ENCODE measurements around the gene NFKBIA.

DNA sequence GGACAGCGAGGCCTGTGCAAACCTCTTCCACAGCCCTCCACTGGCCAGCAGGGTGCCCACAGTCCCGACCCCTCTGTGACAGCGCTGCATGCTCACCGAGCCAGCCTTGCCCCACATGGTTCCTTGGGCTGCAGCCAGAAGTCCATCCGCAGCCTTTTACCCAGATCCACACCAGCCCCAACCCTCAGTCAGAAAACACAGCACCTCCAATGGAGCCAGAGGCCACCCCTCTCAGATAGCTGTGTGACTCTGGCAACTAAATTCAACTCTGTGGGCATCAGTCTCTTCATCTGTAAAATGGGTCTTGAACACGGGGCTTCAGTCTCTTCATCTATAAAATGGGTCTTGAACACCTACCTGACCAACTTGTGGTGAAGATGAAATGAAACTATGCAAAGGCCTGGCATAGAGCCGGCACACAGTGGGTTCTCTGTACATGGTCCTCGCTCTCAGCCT lies 38.0 kb downstream of the NFKBIA start:
- TF ChIP-seq, protein P1, sequence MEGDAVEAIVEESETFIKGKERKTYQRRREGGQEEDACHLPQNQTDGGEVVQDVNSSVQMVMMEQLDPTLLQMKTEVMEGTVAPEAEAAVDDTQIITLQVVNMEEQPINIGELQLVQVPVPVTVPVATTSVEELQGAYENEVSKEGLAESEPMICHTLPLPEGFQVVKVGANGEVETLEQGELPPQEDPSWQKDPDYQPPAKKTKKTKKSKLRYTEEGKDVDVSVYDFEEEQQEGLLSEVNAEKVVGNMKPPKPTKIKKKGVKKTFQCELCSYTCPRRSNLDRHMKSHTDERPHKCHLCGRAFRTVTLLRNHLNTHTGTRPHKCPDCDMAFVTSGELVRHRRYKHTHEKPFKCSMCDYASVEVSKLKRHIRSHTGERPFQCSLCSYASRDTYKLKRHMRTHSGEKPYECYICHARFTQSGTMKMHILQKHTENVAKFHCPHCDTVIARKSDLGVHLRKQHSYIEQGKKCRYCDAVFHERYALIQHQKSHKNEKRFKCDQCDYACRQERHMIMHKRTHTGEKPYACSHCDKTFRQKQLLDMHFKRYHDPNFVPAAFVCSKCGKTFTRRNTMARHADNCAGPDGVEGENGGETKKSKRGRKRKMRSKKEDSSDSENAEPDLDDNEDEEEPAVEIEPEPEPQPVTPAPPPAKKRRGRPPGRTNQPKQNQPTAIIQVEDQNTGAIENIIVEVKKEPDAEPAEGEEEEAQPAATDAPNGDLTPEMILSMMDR (conservative IDR thresholded peaks at IDR 0.05 in 1 of 2, IDR thresholded peaks at IDR 0.05 in 1 of 2; ENCODE audit: low read depth in 1 of 2, low read length in 2 of 2), result no peak
- TF ChIP-seq EZH2 (IDR thresholded peaks at IDR 0.05; ENCODE audit: low read length, missing control alignments), result no peak

Data from fibroblast of lung (primary cell).